Measurements from ENCODE around the gene C12orf75.
"Not testable (repeated sequence)": the region's sequence is repeated elsewhere in the genome, so short reads cannot be mapped to it uniquely, and the experiment has no call there.

C12orf75 gene

DNA sequence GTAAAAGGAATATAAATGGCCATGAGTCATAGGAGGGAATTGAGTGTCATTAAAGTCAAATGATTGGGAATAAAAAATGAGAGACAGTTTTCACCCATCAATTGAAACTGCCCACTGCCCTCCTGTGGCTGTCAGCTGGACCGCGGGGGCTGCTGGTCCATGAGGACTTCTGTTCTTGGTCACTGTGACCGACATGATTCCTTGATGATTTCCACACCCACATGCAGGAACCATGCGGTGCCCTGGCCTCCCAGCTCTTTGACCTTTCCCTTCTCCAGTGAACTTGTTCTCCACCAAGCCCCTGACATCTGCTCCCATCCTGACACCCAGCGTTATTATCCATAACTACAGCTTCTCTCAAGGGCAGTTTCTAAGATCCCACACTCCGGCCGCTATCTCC, 48.4 kb downstream of the C12orf75 start:
- no peak for DNase-seq (ENCODE audit: low read depth)

DNA sequence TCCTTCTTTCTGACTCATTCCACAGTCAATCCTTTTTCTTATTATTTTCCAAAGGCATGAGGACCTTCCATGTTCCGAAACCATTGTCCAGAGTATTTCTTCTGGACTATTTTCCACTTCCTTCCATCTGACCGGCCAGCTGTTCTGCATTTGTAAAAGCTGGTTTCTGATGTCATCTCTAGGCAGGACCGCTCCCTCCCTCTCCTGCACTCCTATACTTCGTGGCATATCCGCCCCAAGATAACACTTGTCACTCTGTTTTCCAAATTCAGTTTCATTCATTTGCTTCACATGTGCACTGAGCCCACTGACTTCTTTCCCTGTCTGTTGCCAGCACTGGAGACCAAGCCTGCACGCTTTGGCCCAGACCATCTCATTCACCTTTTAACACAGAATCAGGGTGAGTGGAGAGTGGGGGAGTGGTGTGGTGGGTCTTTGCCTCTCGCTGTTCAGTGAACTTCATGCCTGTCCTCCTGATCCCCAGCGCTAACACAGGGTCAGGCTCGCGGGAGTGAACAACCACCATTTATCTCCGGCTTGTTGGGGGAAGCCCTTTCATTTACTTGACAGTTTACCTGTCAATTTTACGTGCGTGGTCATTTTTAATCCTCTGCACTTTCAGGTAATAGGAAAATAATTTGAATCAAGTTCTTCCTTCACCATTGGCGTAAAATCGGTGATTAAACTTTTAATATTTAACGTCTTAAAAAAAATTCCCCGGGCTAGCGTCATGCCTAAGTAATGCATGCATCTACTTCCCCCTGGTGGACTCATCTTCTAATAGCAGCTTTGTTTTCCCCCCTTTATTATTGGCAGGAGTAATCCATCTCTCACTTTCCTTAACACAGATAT, 52.5 kb downstream of the C12orf75 start:
- DNase-seq (ENCODE audit: low read depth) = no peak

DNA sequence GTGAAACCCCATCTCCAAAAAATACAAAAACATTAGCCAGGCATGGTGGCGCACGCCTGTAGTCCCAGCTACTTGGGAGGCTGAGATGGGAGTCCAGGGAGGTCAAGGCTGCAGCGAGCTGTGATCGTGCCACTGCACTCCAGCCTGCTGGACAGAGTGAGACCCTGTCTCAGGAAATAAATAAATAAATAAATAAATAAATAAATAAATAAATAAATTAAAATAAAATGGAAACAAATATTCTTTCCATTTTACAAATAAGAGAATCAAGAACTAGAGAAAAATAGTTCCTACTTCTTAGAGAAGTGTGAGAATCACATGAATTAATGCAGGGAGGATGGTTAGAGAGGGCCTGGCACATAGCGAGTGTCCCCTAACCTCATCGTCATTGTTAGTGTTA, 53.7 kb downstream of the C12orf75 start:
- DNase-seq (ENCODE audit: low read depth) = no peak

DNA sequence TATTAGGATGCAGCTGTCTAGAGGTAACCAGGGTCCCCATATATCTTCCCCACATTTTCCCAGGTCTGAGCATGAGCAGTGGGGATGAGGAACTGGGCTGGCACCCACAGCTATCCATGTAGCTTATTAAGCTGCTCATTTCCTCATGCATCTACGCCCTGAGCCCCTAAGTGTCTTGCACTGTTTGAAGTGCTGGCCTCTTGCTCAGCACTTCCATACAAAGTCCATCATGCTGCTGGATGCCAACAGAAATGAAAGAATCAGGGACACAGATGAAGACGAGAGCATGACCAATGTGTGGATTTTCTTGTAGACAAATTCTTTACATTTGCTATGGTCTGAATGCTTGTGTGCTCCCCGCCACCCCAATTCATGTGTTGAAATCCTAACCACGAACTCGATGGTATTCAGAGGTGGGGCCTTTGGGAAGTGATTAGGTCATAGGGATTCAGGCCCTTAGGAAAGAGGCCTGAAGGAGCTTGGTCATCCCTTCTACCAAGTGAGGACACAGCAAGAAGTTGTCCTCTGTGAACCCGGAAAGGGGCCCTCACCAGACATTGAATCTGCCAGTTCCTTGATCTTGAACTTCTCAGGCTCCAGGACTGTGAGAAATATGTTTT, 54.5 kb downstream of the C12orf75 start:
- no peak for DNase-seq (ENCODE audit: low read depth)

- DNase-seq (ENCODE audit: low read depth) = no peak
Observed at GRCh38 chr12:105386431-105386830, 55.9 kb downstream of the C12orf75 start.

DNA sequence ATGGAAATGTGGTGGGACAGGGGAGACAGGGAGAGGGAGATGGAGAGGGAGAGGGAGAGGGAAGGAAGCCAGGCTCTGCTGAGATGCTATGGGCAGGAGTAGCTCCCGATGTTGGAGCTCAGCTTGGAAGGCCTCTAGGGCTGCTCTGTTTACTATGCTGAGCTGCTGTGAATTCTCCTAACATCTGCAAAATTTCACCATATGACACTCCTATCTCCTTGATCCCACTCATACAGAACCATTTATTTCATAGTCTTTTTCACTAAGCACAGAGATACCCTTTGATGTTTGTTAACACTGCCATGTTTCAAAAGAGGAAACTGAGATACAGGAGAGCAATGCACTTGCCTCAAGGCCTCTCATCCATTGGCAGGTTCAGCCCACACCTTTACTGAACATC, 60.7 kb downstream of the C12orf75 start:
- DNase-seq (ENCODE audit: low read depth) = no peak

- no peak for DNase-seq (ENCODE audit: low read depth)
Observed at GRCh38 chr12:105393587-105393986, 63.1 kb downstream of the C12orf75 start.

GRCh38 chr12:105396024-105396423, 65.5 kb downstream of the C12orf75 start:
- DNase-seq (ENCODE audit: low read depth) = no peak

- no peak for DNase-seq (ENCODE audit: low read depth)
Observed at GRCh38 chr12:105396983-105397382, 66.5 kb downstream of the C12orf75 start.

DNA sequence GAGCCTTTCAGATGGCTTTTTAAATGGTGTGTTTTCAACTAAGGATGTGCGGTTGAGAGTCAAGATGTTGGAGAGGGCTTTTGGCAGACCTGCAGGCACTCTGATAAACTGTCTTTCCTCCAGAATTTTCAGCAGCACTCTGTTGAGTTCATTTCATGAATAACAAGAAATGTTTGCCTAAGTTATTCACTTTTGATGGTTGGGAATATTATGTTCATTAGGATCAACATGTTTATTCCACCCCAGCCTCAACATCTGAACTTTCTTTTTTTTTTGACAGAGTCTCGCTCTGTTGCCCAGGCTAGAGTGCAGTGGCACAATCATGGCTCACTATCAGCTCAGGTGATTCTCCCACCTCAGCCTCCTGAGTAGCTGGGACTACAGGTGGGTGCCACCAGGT, 68.4 kb downstream of the C12orf75 start:
- DNase-seq (ENCODE audit: low read depth) = no peak

- no peak for DNase-seq (ENCODE audit: low read depth)
Observed at GRCh38 chr12:105399428-105400081, 69.1 kb downstream of the C12orf75 start.

DNA sequence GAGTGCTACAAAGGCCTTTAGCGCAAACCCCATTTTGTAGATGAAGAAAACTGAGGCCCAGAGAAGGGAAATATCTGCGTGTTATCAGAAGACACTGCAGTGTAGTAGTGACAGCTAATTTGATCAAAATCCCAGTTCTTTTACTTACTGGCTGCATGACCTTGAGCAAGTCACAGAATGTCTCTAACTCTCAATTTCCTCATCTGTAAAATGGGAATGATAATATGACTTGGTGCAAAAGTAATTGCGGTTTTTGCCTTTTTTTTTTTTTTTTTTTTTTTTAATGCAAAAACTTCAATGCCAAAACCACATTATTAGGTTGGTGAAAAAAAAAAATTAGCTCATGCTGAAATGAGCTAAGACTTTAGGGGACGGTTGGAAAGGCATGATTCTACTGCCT, 69.7 kb downstream of the C12orf75 start:
- no peak for DNase-seq (ENCODE audit: low read depth)

DNA sequence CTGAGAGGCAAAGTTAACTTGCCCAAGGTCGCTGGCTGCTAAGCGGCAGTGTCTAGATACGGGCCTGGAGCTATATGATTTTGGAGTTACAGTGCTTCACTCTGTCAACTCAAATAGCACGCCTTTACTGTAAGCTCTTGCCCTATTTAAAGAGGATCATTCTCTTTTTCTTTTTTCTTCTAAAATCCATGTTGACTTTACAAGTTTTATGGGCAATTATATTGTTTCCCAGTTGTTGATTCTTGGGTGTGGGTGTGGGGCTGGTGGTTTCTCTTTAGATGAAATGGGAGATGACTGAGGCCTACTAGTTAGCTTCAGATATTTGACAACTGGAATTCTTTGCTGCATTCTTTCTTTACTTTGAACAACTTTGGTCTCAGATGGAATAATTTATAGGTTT, 70.7 kb downstream of the C12orf75 start:
- DNase-seq (ENCODE audit: low read depth) = no peak

- no peak for DNase-seq (ENCODE audit: low read depth)
Observed at GRCh38 chr12:105402366-105402765, 71.9 kb downstream of the C12orf75 start.

- no peak for DNase-seq (ENCODE audit: low read depth)
Observed at GRCh38 chr12:105403095-105403494, 72.6 kb downstream of the C12orf75 start.

DNA sequence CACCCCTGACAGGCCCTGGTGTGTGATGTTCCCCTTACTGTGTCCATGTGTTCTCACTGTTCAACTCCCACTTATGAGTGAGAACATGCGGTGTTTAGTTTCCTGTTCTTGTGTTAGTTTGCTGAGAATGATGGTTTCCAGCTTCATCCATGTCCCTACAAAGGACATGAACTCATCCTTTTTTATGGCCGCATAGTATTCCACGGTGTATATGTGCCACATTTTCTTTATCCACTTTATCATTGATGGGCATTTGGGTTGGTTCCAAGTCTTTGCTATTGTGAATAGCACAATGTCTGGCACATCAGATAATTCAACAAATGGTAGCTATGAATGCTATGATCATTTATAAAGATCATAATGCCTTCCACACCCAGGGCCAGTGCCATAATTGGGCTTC, 73.6 kb downstream of the C12orf75 start:
- DNase-seq (ENCODE audit: low read depth) = not testable (repeated sequence)

DNA sequence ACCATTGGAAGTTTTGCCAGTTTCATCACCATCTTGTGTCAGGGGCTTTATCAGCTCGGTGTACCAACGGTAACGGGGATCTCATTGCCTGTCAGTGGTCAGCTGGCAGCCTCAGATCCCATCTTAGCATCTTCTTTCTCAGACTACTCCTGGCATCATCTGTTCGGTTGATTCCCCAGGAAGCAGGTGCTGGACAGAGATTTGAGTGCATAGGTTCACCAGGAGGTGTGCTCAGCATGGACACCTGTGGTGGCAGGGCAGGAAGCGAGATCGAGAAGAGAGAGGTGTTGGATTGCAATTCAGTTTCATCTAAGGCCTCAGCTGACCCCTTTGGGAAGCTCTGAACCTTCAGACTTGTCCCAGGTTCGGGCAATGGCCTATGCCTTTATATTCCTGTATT, 76.0 kb downstream of the C12orf75 start:
- no peak for DNase-seq (ENCODE audit: low read depth)

GRCh38 chr12:105409279-105409678, 78.8 kb downstream of the C12orf75 start:
- no peak for DNase-seq (ENCODE audit: low read depth)

GRCh38 chr12:105409801-105410471, 79.4 kb downstream of the C12orf75 start:
- no peak for DNase-seq (ENCODE audit: low read depth)

GRCh38 chr12:105413911-105414487, 83.5 kb downstream of the C12orf75 start:
- DNase-seq (ENCODE audit: low read depth) = no peak

- no peak for DNase-seq (ENCODE audit: low read depth)
Observed at GRCh38 chr12:105417732-105418131, 87.2 kb downstream of the C12orf75 start.

- DNase-seq (ENCODE audit: low read depth) = no peak
Observed at GRCh38 chr12:105418229-105418628, 87.7 kb downstream of the C12orf75 start.
